Loucy (cell line): ENCODE data around the gene IL7R.
A peak's percentile ranks its signal among the peaks of the same experiment; 100 is the strongest.
"Not testable (repeated sequence)": the region's sequence is repeated elsewhere in the genome, so short reads cannot be mapped to it uniquely, and the experiment has no call there.

Source experiments
- H2AFZ ChIP-seq: fragments of 200-600 bp; sonication (generic); 2 replicates; pipeline ENCODE4 v1.6.0; 2016; ENCODE audit warnings: antibody characterized with exemption, mild to moderate bottlenecking, low read length, moderate library complexity
- H3F3A ChIP-seq: fragments of 200-600 bp; 2 replicates; pipeline ENCODE4 v1.6.0; 2016; ENCODE audit warnings: antibody characterized with exemption, low read depth, mild to moderate bottlenecking
- H3K27me3 ChIP-seq: fragments of 200-600 bp; sonication (generic); 2 replicates; pipeline ENCODE4 v1.6.1; 2014; ENCODE audit warnings: low read length, mild to moderate bottlenecking; ENCODE audit not compliant: insufficient read depth, poor library complexity, severe bottlenecking
- H3K36me3 ChIP-seq: fragments of 200-600 bp; sonication (generic); 2 replicates; pipeline ENCODE4 v1.6.1; 2016; ENCODE audit warnings: low read length; ENCODE audit not compliant: insufficient read depth
- H3K4me1 ChIP-seq: fragments of 200-600 bp; sonication (generic); 2 replicates; pipeline ENCODE4 v1.5.1; 2014; ENCODE audit warnings: low read length, mild to moderate bottlenecking; ENCODE audit not compliant: insufficient read depth, poor library complexity, severe bottlenecking
- H3K4me2 ChIP-seq: fragments of 200-600 bp; sonication (generic); 2 replicates; pipeline ENCODE4 v1.6.0; 2014; ENCODE audit warnings: antibody characterized with exemption, low read length, low read depth, mild to moderate bottlenecking; ENCODE audit not compliant: poor library complexity, severe bottlenecking
- H3K4me3 ChIP-seq: fragments of 200-600 bp; sonication (generic); 2 replicates; pipeline ENCODE4 v1.5.1; 2014; ENCODE audit warnings: low read length, mild to moderate bottlenecking, mixed read lengths; ENCODE audit not compliant: poor library complexity, severe bottlenecking
- H3K79me2 ChIP-seq: fragments of 200-600 bp; sonication (generic); 2 replicates; pipeline ENCODE4 v1.6.1; 2014; ENCODE audit warnings: low read length; ENCODE audit not compliant: insufficient read depth
- H3K9ac ChIP-seq: fragments of 200-600 bp; sonication (generic); 2 replicates; pipeline ENCODE4 v1.6.0; 2014; ENCODE audit warnings: mild to moderate bottlenecking, low read depth, low read length, moderate library complexity; ENCODE audit not compliant: poor library complexity, severe bottlenecking
- H3K9me2 ChIP-seq: fragments of 200-600 bp; sonication (generic); replicated peaks from 2 replicates; pipeline ENCODE4 v1.6.1; 2016; ENCODE audit warnings: low read depth, low read length, mixed read lengths
- H3K9me3 ChIP-seq: fragments of 200-600 bp; sonication (generic); 2 replicates; pipeline ENCODE4 v1.6.1; 2014; ENCODE audit warnings: mild to moderate bottlenecking, antibody characterized with exemption, low read length, low read depth; ENCODE audit not compliant: insufficient read depth
- H4K20me1 ChIP-seq: fragments of 200-600 bp; sonication (generic); 2 replicates; pipeline ENCODE4 v1.6.0; 2014; ENCODE audit warnings: antibody characterized with exemption, low read length, mild to moderate bottlenecking; ENCODE audit not compliant: insufficient read depth, poor library complexity, severe bottlenecking
- CTCF ChIP-seq: fragments of 200-600 bp; sonication (generic); conservative IDR thresholded peaks from 2 replicates; pipeline ENCODE4 v1.5.1; 2014; ENCODE audit warnings: mild to moderate bottlenecking, antibody characterized with exemption, low read length
- EZH2phosphoT487 ChIP-seq: fragments of 200-600 bp; IDR thresholded peaks from 2 replicates; pipeline ENCODE4 v1.6.1; 2018; ENCODE audit warnings: antibody characterized with exemption, mild to moderate bottlenecking, moderate library complexity, borderline replicate concordance

The IL7R gene

GRCh38 chr5:35853631-35854030 lies 3.1 kb upstream of the IL7R start:
- Histone ChIP-seq H3K4me2 (no peak overlapping the region), H3K27me3 (no peaks in the 10 kb centered on the region)
- TF ChIP-seq EZH2phosphoT487 (no peak), CTCF (no peak)

GRCh38 chr5:35854248-35854647 lies 2.4 kb upstream of the IL7R start:
- H3K4me1 ChIP-seq, result peaks cover 56% of the 10 kb centered on the region

More at GRCh38 chr5:35853631-35854030, 3.1 kb upstream of the IL7R start:
- H3F3A ChIP-seq, result no peaks in the 10 kb centered on the region
- no peaks in the 10 kb centered on the region for H3K9me3 ChIP-seq
- no peaks in the 10 kb centered on the region for H3K79me2 ChIP-seq
- no peak overlapping the region for H3K4me3 ChIP-seq
- no peak overlapping the region for H3K9ac ChIP-seq
- H3K4me1 ChIP-seq, result peaks cover 50% of the 10 kb centered on the region
- no peaks in the 10 kb centered on the region for H3K9me2 ChIP-seq
- H3K36me3 ChIP-seq, result no peaks in the 10 kb centered on the region
- H4K20me1 ChIP-seq, result no peaks in the 10 kb centered on the region
- 0 out of 2 replicates have a peak overlapping the region, but pooled peaks have one; percentile 48 for H2AFZ ChIP-seq

GRCh38 chr5:35855187-35855586 lies 1.5 kb upstream of the IL7R start:
- no peak overlapping the region for H3K4me2 ChIP-seq

More at GRCh38 chr5:35854248-35854647, 2.4 kb upstream of the IL7R start:
- H3K4me2 ChIP-seq, result no peak overlapping the region
- no peak overlapping the region for H3K4me3 ChIP-seq
- H2AFZ ChIP-seq, result peak overlapping the region; percentile 48; the same call in 1 of the 2 replicates
- no peaks in the 10 kb centered on the region for H3K79me2 ChIP-seq
- H3K9me2 ChIP-seq, result no peaks in the 10 kb centered on the region
- H4K20me1 ChIP-seq, result no peaks in the 10 kb centered on the region
- H3K9me3 ChIP-seq, result no peaks in the 10 kb centered on the region
- H3K27me3 ChIP-seq, result no peaks in the 10 kb centered on the region
- TF ChIP-seq EZH2phosphoT487 (no peak), CTCF (no peak)
- H3K36me3 ChIP-seq, result no peaks in the 10 kb centered on the region
- no peaks in the 10 kb centered on the region for H3F3A ChIP-seq
- no peak overlapping the region for H3K9ac ChIP-seq

GRCh38 chr5:35856186-35856764 lies 416 bp upstream of the IL7R start:
- H3K4me2 ChIP-seq, result peak overlapping the region; percentile 45
- not testable (repeated sequence) for H3K79me2 ChIP-seq, H3K27me3 ChIP-seq, H3K9me3 ChIP-seq, H4K20me1 ChIP-seq, H3K9me2 ChIP-seq, H3K4me3 ChIP-seq, H3K36me3 ChIP-seq, H3F3A ChIP-seq, H3K9ac ChIP-seq
- H3K4me1 ChIP-seq, result peaks cover 56% of the 10 kb centered on the region
- H2AFZ ChIP-seq, result peak overlapping the region; percentile 0; the same call in 1 of the 2 replicates

More at GRCh38 chr5:35855187-35855586, 1.5 kb upstream of the IL7R start:
- Histone ChIP-seq H4K20me1 (no peaks in the 10 kb centered on the region), H3K27me3 (no peaks in the 10 kb centered on the region), H3K79me2 (no peaks in the 10 kb centered on the region), H3K9me2 (no peaks in the 10 kb centered on the region), H2AFZ (no peak overlapping the region), H3K9me3 (no peaks in the 10 kb centered on the region), H3F3A (no peaks in the 10 kb centered on the region), H3K4me1 (peaks cover 56% of the 10 kb centered on the region), H3K36me3 (no peaks in the 10 kb centered on the region), H3K4me3 (no peak overlapping the region), H3K9ac (no peak overlapping the region)
- TF ChIP-seq CTCF, result no peak
